Body of pancreas (tissue), 4 donors: Measurements from ENCODE around the gene SHROOM2. TPM values are rescaled to one million over a fixed set of nuclear protein-coding genes. Genes with fewer than 3 reads are reported as not detected.
"Not testable (repeated sequence)": the region's sequence is repeated elsewhere in the genome, so short reads cannot be mapped to it uniquely, and the experiment has no call there.

ENCODE experiments used
- ATAC-seq: fragments of 150-250 bp; one replicate; pipeline ENCODE4 v1.9.1; 2016
- DNase-seq, 4 donors: peaks; one replicate each; pipeline ENCODE4 v3.0.0-alpha.2; 2019
- H3K27ac ChIP-seq, 4 donors: fragments of 200-600 bp; sonication (generic); 1 replicate in 3 of 4; 2 replicates in 1 of 4; pipeline versions ENCODE4 v1.5.1 to v1.6.1; 2016 to 2019; ENCODE audit warnings: mild to moderate bottlenecking in 1 of 4, mixed read lengths in 1 of 4, moderate library complexity in 1 of 4
- H3K27me3 ChIP-seq, 2 donors: fragments of 200-600 bp; sonication (generic); one replicate each; pipeline ENCODE4 v1.6.0; 2016; ENCODE audit warnings: mild to moderate bottlenecking in 1 of 2
- H3K36me3 ChIP-seq, 2 donors: fragments of 200-600 bp; sonication (generic); replicated peaks in 1 of 2; 2 replicates each; pipeline ENCODE4 v1.5.1; 2016; ENCODE audit warnings: low read depth in 2 of 2; ENCODE audit not compliant: insufficient read depth in 1 of 2
- H3K4me1 ChIP-seq: fragments of 200-600 bp; sonication (generic); one replicate; pipeline ENCODE4 v1.6.0; 2016
- H3K4me3 ChIP-seq, 2 donors: fragments of 200-600 bp; sonication (generic); 1 replicate in 1 of 2; 2 replicates in 1 of 2; pipeline ENCODE4 v1.5.1; 2016 to 2019
- H3K9me3 ChIP-seq, 3 donors: fragments of 200-600 bp; sonication (generic); 1 replicate in 2 of 3; 2 replicates in 1 of 3; pipeline ENCODE4 v1.5.1; 2016
- POLR2A ChIP-seq, 3 donors: fragments of 450-650 bp; IDR thresholded peaks; one replicate each; pipeline ENCODE4 v1.6.1; 2016; ENCODE audit warnings: antibody characterized with exemption in 3 of 3, mild to moderate bottlenecking in 2 of 3
- WGBS, 2 donors: methylation state at CpG; one replicate each; pipeline ENCODE4 v1.1.5; 2017; 5-methylcytosine and 5-hydroxymethylcytosine counted together
- intact Hi-C: fragments of 100-400 bp; cut with DNase I; formaldehyde crosslinking; loops from one replicate; pipeline ENCODE4 v1.15.1; 2023
- total RNA-seq, 2 donors: library from RNA; depleted of rRNA; stranded (reverse); fragments of >200 nt; gene quantifications; one replicate each; pipeline ENCODE4 v1.1.0, GENCODE V29; 2016
- TF ChIP-seq, protein P1 (sequence below), 7 experiments: fragments of 450-650 bp in 4 of 7; fragments of 200-600 bp in 3 of 7; sonication (generic) in 3 of 7; IDR thresholded peaks; one replicate each; pipeline ENCODE4 v1.5.1; 2016 to 2019; ENCODE audit warnings: antibody characterized with exemption in 7 of 7

The SHROOM2 gene
- total RNA-seq, 2 donors from 2014 or later, result 9.9 TPM

DNA sequence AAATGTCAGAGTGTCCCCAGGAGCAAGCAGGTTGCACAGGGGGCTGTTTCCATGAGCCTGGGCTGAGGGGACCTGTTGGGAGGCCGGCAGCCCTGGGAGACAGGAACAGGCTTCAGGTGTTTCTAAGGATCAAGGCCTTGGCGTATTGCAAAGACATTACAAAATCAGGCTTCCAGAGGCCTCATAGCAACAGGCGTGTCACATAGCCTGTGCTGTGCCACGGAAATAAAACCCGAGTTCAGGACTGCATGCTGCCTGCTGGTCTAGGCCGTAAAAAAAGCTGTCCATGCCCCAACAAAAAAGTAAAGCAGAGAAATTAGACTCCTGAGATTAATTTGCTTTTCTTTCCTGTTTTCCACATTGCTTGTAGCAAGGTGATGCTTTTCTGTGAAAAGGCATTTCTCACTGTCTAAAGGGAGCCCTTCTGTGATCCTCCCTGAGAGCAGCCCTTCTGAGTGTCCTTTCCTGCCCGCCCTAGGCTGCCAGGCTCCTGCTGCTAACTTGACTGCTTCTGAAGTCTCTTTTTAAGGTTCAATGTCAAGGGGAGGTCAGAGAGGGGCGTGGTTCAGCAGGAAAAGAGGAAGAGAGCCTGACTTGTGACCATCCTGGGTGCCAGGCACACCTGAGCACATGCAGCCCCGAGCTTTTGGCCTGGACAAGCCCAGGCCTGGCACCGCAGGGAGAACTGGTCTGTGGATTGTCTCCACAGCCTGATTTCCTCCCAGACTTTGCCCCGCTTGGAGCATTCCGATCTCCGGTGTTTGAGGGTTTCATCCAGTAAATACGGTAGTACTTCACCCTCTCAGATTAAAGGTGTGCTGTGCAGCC lies 21.3 kb downstream of the SHROOM2 start:
- no peaks in the 10 kb centered on the region for H3K36me3 ChIP-seq
- intact Hi-C loops, result no loop called here
- WGBS, 2 donors, result 63 to 68% methylated on average over 6 to 12 of the region's 14 CpGs
- peak overlapping the region in 1 of 4 donors; percentile 26 for H3K27ac ChIP-seq
- no peaks in the 10 kb centered on the region for H3K9me3 ChIP-seq
- no peaks in the 10 kb centered on the region for H3K27me3 ChIP-seq
- no peak for TF ChIP-seq POLR2A (IDR thresholded peaks at IDR 0.05)
- TF ChIP-seq, protein P1, sequence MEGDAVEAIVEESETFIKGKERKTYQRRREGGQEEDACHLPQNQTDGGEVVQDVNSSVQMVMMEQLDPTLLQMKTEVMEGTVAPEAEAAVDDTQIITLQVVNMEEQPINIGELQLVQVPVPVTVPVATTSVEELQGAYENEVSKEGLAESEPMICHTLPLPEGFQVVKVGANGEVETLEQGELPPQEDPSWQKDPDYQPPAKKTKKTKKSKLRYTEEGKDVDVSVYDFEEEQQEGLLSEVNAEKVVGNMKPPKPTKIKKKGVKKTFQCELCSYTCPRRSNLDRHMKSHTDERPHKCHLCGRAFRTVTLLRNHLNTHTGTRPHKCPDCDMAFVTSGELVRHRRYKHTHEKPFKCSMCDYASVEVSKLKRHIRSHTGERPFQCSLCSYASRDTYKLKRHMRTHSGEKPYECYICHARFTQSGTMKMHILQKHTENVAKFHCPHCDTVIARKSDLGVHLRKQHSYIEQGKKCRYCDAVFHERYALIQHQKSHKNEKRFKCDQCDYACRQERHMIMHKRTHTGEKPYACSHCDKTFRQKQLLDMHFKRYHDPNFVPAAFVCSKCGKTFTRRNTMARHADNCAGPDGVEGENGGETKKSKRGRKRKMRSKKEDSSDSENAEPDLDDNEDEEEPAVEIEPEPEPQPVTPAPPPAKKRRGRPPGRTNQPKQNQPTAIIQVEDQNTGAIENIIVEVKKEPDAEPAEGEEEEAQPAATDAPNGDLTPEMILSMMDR (IDR thresholded peaks at IDR 0.05), result no peak
- H3K4me1 ChIP-seq, result no peaks in the 10 kb centered on the region
- DNase-seq (no peak), ATAC-seq (no peak)
- H3K4me3 ChIP-seq, result no peak overlapping the region

DNA sequence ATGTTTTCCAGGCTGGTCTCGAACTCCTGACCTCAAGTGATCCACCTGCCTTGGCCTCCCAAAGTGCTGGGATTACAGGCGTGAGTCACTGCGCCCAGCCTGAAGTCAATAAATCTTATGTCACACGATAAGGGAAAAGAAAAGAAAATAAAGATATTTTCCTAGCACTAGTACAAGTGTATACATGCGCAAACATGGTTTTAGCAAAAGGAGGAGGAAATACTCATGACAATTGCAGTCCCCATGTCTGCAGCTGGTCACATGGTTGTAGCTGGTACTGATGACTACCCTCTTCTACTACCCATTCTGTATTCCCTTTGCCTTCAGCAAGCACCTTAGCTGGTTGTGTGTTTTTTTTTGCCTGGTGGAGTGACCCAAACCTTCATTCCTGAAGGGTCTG lies 23.6 kb downstream of the SHROOM2 start:
- H3K27ac ChIP-seq, H3K36me3 ChIP-seq, DNase-seq, H3K4me1 ChIP-seq, H3K9me3 ChIP-seq, ATAC-seq, intact Hi-C loops, H3K27me3 ChIP-seq, H3K4me3 ChIP-seq: not testable (repeated sequence)
- WGBS, 2 donors, result 93 to 94% methylated on average over 5 of the region's 5 CpGs

DNA sequence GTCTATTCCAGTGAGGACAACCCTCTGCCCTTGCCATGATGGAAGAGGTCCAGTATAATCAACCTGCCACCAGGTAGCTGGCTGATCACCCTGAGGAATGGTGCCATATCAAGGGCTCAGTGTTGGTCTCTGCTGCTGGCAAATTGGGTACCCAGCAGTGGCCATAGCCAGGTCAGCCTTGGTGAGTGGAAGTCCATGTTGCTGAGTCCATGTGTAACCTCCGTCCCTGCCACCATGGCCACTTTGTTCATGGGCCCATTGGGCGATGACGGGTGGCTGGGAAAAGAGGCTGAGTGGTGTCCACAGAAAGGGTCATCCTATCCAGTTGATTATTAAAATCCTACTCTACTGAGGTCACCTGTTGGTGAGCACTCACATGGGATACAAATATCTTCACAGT lies 24.9 kb downstream of the SHROOM2 start:
- H3K36me3 ChIP-seq, intact Hi-C loops, H3K27me3 ChIP-seq, DNase-seq, H3K27ac ChIP-seq, H3K9me3 ChIP-seq, H3K4me3 ChIP-seq, ATAC-seq, H3K4me1 ChIP-seq: not testable (repeated sequence)
- 97% methylated on average over 3 of the region's 3 CpGs; no CpG with 5 or more reads in 1 of the 2 donors for WGBS, 2 donors

DNA sequence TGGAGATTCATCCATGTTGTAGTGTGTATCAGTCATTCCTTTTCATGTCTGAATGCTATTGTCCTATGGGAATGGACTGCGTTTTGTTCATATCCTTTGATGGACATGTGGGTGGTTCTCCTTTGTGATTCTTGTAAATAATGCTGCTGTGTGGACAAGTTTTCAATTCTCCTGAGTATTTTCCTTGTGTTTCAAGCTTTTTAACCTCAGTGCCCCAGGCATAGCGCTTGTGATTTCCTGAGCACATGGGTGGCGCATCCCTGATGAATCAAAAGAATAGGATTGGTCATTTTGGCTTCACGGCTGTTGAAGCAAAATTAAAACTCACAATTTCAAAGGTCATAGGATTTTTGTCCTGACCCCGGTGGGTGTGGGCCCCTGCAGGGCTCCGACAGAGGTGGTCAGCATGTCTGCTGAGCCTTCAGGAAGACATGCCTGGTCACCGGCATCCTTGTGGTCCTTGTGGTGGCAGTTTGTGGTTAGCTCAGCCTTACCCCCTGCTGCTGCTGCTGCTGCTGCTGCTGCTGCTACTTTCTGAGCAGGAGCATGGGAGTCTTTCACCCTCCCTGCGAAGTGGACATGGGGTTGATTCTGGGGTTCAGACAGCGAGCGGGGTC lies 30.0 kb downstream of the SHROOM2 start:
- DNase-seq, result no peak
- WGBS, 2 donors, result 67 to 100% methylated on average over 3 to 10 of the region's 10 CpGs
- TF ChIP-seq, protein P1 (IDR thresholded peaks at IDR 0.05), result no peak
- TF ChIP-seq POLR2A (IDR thresholded peaks at IDR 0.05), result no peak
- no peaks in the 10 kb centered on the region for H3K36me3 ChIP-seq
- H3K9me3 ChIP-seq, result no peaks in the 10 kb centered on the region
- H3K27me3 ChIP-seq, result no peaks in the 10 kb centered on the region
- no peaks in the 10 kb centered on the region for H3K4me1 ChIP-seq
- no peak for ATAC-seq
- no peak overlapping the region for H3K27ac ChIP-seq
- H3K4me3 ChIP-seq, result no peak overlapping the region
- intact Hi-C loops, result no loop called here

DNA sequence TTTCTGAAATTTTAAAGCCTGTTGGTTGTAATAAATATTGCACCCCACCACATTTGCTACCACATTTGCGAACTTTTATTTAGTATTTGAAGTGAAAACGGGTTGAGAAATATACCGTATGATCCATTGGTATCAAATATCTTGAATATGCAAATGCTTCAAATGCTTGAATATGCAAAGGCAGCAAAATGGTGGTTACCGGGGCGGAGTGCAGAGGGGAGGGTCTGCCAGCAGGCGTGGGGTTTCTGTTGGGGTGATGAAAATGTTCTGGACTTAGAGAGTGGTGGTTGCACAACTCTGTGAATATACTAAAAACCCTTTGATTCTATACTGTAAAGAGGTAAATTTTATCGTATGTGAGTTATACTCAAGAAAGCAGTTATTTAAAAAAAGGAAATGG lies 35.3 kb downstream of the SHROOM2 start:
- DNase-seq (no peak), ATAC-seq (no peak)
- Histone ChIP-seq H3K9me3 (no peaks in the 10 kb centered on the region), H3K27ac (no peak overlapping the region), H3K27me3 (no peaks in the 10 kb centered on the region), H3K4me3 (no peak overlapping the region), H3K36me3 (no peaks in the 10 kb centered on the region), H3K4me1 (peaks cover 8% of the 10 kb centered on the region)
- WGBS, 2 donors, result 89 to 92% methylated on average over 7 of the region's 7 CpGs
- intact Hi-C loops, result no loop called here
- no peak for TF ChIP-seq POLR2A (IDR thresholded peaks at IDR 0.05)
- TF ChIP-seq, protein P1 (IDR thresholded peaks at IDR 0.05), result no peak
